Activated T-cell treated with anti-CD3 and anti-CD28 coated beads, Interleukin-2, amount 50 U/mL, for 72 hours (primary cell): ENCODE results near the gene PNISR. TPM values are rescaled to one million over a fixed set of nuclear protein-coding genes. Genes with fewer than 3 reads are reported as not detected.

ENCODE experiments used
- ATAC-seq, 2 donors: fragments of 150-1000 bp; cut with Tn5 transposase; replicated peaks in 1 of 2; 2 replicates each; pipeline ENCODE4 v1.10.0; 2021; ENCODE audit warnings: moderate library complexity in 2 of 2, mild to moderate bottlenecking in 1 of 2
- DNase-seq, 2 donors: peaks; one replicate each; pipeline ENCODE4 v3.0.0; 2021 to 2022; ENCODE audit warnings: mixed read lengths in 1 of 2
- H3K27ac Mint-ChIP-seq: one replicate; pipeline ENCODE4 v1.8.0; 2022; ENCODE audit warnings: mild to moderate bottlenecking, moderate library complexity, mixed read lengths
- H3K27me3 Mint-ChIP-seq: one replicate; pipeline ENCODE4 v1.8.0; 2022; ENCODE audit warnings: low read depth, mixed read lengths
- H3K36me3 Mint-ChIP-seq, 2 donors: one replicate each; pipeline ENCODE4 v1.8.0; 2022; ENCODE audit warnings: mixed read lengths in 2 of 2, mild to moderate bottlenecking in 1 of 2; ENCODE audit not compliant: insufficient read depth in 2 of 2
- H3K4me1 Mint-ChIP-seq: one replicate; pipeline ENCODE4 v1.8.0; 2022; ENCODE audit warnings: low read depth, mixed read lengths
- H3K4me3 Mint-ChIP-seq, 2 donors: one replicate each; pipeline ENCODE4 v1.8.0; 2022; ENCODE audit warnings: mild to moderate bottlenecking in 2 of 2, mixed read lengths in 2 of 2, moderate library complexity in 2 of 2
- H3K9me3 Mint-ChIP-seq, 2 donors: one replicate each; pipeline ENCODE4 v1.8.0; 2022; ENCODE audit warnings: mixed read lengths in 2 of 2
- total RNA-seq, 2 donors: library from RNA; stranded (reverse); gene quantifications; one replicate each; pipeline ENCODE4 v1.2.3, GENCODE V29; 2022

Gene PNISR
- total RNA-seq, 2 donors from 2014 or later: 183 to 192 TPM

DNA sequence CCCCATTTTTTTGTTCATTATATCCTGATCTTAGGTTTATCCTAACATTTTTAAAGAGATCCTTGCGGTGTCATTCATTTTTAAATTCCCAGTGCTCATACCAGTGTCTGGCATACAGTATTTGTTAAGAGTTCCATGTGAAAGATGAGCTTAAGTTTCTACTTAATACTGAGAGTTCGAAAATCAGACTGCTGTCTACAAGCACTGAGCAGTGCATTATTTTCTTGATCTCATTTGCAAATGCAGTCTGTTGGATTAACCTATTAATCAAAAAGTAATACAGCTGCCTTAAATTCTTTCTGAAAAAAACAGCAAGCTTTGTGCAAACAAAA is 31.8 kb downstream of the PNISR start:
- no peak for DNase-seq
- Mint-ChIP-seq H3K27me3 (no peaks in the 10 kb centered on the region), H3K4me1 (peaks cover 20% of the 10 kb centered on the region), H3K9me3 (no peaks in the 10 kb centered on the region), H3K27ac (peak overlapping the region; percentile 98), H3K4me3 (peak overlapping the region; percentile 93 to 97), H3K36me3 (peaks cover 0 to 2% of the 10 kb centered on the region in 2 donors)
- ATAC-seq: peak; percentile 11 to 20

DNA sequence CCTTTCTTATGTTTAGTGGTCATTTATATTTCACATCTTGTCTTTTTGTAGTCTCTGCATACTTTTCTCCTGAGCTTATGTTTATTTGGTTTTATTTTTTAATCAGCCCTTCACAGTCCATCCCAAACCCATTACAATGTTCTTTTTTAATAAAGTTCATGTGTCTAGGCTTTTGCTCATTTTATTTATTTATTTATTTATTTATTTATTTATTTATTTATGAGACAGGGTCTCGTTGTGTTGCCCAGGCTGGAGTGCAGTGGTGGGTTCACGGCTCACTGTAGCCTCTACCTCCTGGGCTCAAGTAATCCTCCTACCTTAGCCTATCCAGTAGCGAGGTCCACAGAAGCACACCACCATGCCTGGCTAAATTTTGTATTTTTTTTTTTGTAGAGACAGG is 34.2 kb downstream of the PNISR start:
- H3K4me3 Mint-ChIP-seq: no peak overlapping the region
- no peaks in the 10 kb centered on the region for H3K9me3 Mint-ChIP-seq
- ATAC-seq (no peak), DNase-seq (no peak)
- peaks cover 20% of the 10 kb centered on the region for H3K4me1 Mint-ChIP-seq
- H3K36me3 Mint-ChIP-seq: no peaks in the 10 kb centered on the region
- no peak overlapping the region for H3K27ac Mint-ChIP-seq
- no peaks in the 10 kb centered on the region for H3K27me3 Mint-ChIP-seq

DNA sequence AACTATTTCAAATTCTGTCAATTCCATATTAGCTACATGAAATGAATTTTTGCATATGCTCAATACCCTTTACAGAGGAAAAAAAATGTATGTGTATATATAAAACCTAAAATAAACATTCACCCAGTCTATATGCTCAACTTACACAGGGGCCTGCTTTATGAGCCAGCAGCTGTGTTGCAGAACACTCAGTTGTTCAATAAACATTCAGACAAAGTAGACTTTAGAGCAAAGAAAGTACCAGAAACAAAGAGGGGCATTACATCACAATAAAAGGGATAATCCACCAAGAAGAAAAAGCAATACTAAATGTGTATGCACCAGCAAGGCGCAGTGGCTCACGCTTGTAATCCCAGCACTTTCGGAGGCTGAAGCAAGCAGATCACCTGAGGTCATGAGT is 40.6 kb downstream of the PNISR start:
- H3K9me3 Mint-ChIP-seq: no peaks in the 10 kb centered on the region
- no peak overlapping the region for H3K4me3 Mint-ChIP-seq
- no peak overlapping the region for H3K27ac Mint-ChIP-seq
- no peaks in the 10 kb centered on the region for H3K4me1 Mint-ChIP-seq
- DNase-seq (no peak), ATAC-seq (no peak)
- H3K36me3 Mint-ChIP-seq: no peaks in the 10 kb centered on the region
- H3K27me3 Mint-ChIP-seq: no peaks in the 10 kb centered on the region

DNA sequence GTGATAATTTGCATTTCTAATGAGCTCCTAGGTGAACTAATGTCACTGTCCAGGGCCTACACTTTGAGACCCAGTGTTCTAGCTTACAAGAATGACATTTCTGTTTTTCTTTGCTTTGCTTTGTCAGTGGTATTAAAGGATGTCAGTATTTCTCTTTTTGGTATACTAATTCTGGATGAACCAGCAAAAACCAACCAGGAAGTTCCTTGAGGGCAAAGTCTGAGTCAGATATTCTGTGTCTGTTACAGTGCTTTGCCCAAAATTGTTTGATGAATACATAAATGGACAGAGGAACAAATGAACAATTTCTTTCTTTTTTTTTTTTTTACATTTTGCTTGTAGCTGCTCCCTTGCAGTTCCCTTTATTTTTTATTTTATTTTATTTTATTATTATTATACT is 46.5 kb downstream of the PNISR start:
- Mint-ChIP-seq H3K36me3 (no peaks in the 10 kb centered on the region), H3K27me3 (no peaks in the 10 kb centered on the region), H3K4me3 (no peak overlapping the region), H3K27ac (no peak overlapping the region), H3K9me3 (no peaks in the 10 kb centered on the region), H3K4me1 (no peaks in the 10 kb centered on the region)
- DNase-seq: no peak
- ATAC-seq: no peak

DNA sequence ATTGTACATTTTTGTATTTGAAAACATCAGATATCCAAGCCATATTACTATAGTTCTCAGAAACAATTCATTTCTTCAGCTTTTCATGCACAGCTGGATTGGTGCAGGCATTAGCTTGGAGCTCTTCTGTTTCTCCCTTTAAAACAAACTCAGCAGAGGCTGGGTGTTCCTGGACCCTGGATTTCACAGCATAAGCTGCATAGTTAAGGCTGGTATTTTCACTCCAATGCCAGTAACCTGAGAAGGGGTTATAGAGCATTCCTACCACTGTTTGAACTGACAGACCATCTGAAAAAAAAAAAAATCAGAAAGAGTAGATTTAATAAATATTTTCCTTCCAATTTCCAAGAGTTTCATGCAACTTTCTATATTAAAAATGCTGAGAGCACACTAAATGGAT is 55.6 kb downstream of the PNISR start:
- peaks cover under 1% of the 10 kb centered on the region for H3K4me1 Mint-ChIP-seq

DNA sequence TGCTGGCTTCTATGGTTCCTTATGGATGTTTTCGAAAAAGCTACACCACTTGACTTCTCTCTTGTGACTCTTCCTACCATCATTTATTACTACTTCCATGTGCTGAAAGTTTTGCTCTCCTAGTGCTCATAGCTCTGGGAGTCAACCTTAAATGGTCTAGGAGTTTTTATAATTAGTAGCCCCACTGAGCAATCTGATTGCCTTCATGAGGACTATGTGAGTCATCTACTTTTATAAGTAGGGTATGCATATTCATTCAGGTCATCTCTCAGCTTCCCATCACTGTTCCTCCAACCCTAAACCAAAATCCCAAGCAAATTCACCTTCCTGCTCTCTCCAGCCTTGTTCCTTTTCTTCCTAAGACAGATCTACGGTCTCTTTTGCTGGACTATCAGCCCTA is 58.3 kb downstream of the PNISR start:
- no peak for DNase-seq
- no peak for ATAC-seq
- H3K4me3 Mint-ChIP-seq: no peak overlapping the region
- H3K36me3 Mint-ChIP-seq: no peaks in the 10 kb centered on the region
- H3K4me1 Mint-ChIP-seq: peaks cover 24% of the 10 kb centered on the region
- H3K27me3 Mint-ChIP-seq: peaks cover 1% of the 10 kb centered on the region
- H3K9me3 Mint-ChIP-seq: no peaks in the 10 kb centered on the region
- no peak overlapping the region for H3K27ac Mint-ChIP-seq

More for the DNA sequence above, 55.6 kb downstream of the PNISR start:
- Mint-ChIP-seq H3K27me3 (no peaks in the 10 kb centered on the region), H3K9me3 (no peaks in the 10 kb centered on the region), H3K4me3 (no peak overlapping the region), H3K36me3 (no peaks in the 10 kb centered on the region), H3K27ac (no peak overlapping the region)
- ATAC-seq: no peak
- DNase-seq: no peak

DNA sequence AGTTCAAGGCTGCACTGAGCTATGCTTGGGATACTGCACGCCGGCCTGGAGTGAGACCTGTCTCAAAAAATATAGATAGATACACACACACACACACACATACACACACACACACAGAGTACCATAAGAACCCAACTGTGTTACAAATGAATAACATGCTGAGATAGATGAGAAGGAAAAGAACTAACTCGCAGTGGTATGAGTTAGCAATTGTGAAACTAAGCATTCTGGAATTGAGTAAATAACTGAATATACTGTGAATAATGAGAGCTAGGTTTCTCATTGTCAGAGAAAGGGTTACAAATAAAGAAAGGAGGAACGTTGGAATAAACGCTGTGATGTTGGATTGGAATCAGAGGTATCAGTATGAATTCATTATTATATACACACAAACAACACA is 61.1 kb downstream of the PNISR start:
- peak overlapping the region in 1 of 2 donors; percentile 47 for H3K4me3 Mint-ChIP-seq
- ATAC-seq (peak; percentile 78 to 87), DNase-seq (peak; percentile 20 to 27)
- no peaks in the 10 kb centered on the region for H3K36me3 Mint-ChIP-seq
- peaks cover 27% of the 10 kb centered on the region for H3K27me3 Mint-ChIP-seq
- peak overlapping the region; percentile 63 for H3K27ac Mint-ChIP-seq
- H3K4me1 Mint-ChIP-seq: peaks cover 24% of the 10 kb centered on the region
- no peaks in the 10 kb centered on the region for H3K9me3 Mint-ChIP-seq

DNA sequence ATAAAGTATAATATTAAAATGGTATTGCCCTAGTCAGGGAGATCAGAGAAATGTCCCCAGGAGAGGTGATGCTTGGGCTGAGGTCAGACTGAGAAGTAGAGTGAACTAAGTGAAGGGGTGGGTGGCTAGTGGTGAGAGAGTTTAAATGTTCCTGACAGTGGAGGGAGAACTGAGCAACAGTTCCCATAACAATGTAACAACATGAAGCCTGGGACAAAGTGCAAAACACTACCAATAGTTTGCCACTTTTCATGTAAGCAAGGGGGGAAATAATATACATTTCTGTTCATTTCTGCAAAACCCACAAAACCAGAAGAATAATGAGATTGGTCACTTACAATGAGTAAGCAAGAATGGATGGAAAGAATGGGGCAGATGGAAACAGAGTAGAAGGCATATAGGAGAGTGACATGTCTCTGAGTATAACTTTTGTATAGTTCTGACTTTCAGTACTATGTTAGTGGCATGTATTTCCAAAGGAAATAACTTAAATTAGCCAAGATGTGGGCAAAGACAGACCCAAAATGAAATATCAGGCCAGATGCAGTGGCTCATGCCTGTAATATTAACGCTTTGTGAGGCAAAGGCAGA is 62.3 kb downstream of the PNISR start:
- Mint-ChIP-seq H3K4me1 (peaks cover 24% of the 10 kb centered on the region), H3K27ac (peak overlapping the region; percentile 63), H3K9me3 (no peaks in the 10 kb centered on the region), H3K27me3 (peaks cover 30% of the 10 kb centered on the region), H3K4me3 (peak overlapping the region; percentile 25 to 29), H3K36me3 (no peaks in the 10 kb centered on the region)
- ATAC-seq: peak; percentile 76 to 78
- DNase-seq: peak in 1 of 2 donors; percentile 11

DNA sequence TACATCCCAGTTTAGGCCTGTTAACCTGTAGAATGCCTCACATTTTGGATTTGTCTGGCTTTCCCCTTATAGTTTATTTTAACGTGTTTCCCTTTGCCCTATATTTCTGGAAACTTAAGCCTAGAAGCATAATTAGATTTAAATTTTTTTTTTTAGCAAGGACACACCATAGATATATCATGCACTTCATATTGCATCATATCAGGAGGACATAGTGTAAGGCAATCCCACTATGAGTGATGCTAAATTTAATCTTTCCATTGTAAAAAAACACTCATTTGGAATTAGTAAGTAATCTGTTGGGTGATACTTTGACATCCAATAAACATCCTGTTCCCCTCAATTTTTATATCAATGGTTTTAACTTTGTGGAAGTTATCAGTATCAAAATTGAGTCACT is 65.3 kb downstream of the PNISR start:
- Mint-ChIP-seq H3K4me3 (no peak overlapping the region), H3K9me3 (no peaks in the 10 kb centered on the region), H3K27ac (no peak overlapping the region), H3K27me3 (peaks cover 59% of the 10 kb centered on the region), H3K4me1 (peaks cover 24% of the 10 kb centered on the region), H3K36me3 (no peaks in the 10 kb centered on the region)
- ATAC-seq (no peak), DNase-seq (no peak)

DNA sequence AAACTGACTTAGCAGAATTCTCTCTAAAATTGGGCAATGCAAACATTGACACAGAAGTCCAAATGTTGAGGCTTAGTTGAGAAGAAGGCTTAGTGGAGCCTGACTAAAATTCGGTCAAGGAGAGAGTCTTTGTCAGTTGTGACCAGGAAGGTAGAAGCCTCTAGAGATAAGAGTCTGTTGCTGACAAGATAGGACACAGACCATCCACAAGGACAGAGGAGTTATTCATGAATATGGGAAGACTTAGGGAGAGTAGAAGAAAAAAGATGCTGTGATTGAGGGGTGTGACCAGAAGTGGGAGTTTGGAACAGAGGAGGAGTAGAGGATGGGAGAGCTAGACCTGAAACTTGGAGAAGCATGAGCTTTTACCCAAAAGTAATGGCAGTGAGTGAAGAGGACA is 68.5 kb downstream of the PNISR start:
- Mint-ChIP-seq H3K27ac (no peak overlapping the region), H3K9me3 (no peaks in the 10 kb centered on the region), H3K36me3 (no peaks in the 10 kb centered on the region), H3K27me3 (peaks cover 76% of the 10 kb centered on the region), H3K4me3 (no peak overlapping the region), H3K4me1 (no peaks in the 10 kb centered on the region)
- ATAC-seq (no peak), DNase-seq (no peak)

DNA sequence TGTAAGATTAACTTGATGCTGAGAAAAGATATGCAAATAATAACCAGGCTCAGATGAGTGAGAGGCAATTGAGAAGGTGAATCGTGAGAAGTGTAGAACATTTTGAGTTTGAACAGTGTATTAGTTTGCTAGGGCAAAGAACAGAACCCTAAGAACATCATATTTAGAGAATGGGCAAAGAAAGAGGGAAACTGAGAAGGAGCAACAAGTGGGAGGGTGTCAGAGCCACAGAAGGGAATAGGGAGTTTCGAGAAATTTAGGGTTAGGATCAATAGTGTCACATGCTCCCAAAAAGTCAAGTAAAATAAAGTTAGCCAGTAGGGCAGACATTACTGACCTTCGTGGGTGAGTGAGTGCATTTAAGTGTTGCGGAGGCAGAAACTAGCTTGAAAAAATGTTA is 70.1 kb downstream of the PNISR start:
- no peak for DNase-seq
- Mint-ChIP-seq H3K4me3 (no peak overlapping the region), H3K27me3 (peaks cover 76% of the 10 kb centered on the region), H3K4me1 (no peaks in the 10 kb centered on the region), H3K36me3 (no peaks in the 10 kb centered on the region), H3K27ac (no peak overlapping the region), H3K9me3 (no peaks in the 10 kb centered on the region)
- ATAC-seq: no peak

DNA sequence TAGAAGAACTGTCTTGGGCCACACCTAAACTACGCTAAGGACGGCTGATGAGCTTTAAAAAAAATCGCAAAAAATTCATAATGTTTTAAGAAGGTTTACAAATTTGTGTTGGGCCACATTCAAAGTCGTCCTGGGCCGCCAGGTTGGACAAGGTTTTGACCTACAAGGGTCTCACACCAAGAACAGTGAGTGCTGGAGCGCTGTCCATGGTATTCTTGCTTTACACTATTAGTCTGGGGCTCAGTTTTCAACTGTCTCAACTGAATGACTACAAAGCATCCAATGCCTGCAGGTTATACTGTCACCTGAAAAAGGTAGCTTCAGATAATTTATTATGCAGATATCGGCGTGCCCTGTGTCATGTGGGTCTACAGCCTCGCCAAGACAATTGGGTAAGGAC is 72.0 kb downstream of the PNISR start:
- H3K4me3 Mint-ChIP-seq: no peak overlapping the region
- peaks cover 80% of the 10 kb centered on the region for H3K27me3 Mint-ChIP-seq
- H3K36me3 Mint-ChIP-seq: no peaks in the 10 kb centered on the region
- no peaks in the 10 kb centered on the region for H3K4me1 Mint-ChIP-seq
- no peaks in the 10 kb centered on the region for H3K9me3 Mint-ChIP-seq
- no peak overlapping the region for H3K27ac Mint-ChIP-seq
- no peak for ATAC-seq
- DNase-seq: no peak

DNA sequence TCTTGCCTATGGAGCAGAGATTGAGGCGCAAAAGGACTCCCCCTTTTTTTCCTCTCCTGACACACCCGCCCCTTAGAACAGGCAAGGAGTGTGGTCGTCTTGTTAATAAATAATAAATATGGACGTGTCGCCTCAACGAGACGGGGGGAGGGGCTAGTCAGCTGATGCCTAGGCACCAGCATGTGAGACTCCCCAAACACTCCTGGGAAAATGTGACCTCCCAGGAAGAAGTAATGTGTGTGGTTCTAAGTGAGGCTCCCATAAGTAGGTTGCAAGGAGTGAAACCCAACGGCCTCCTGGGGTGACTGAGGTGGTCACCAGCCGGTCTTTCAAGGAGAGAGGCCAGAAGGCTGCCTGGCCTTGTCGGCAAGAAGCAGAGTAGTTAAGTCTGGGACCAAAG is 74.5 kb downstream of the PNISR start:
- Mint-ChIP-seq H3K4me1 (no peaks in the 10 kb centered on the region), H3K27ac (no peak overlapping the region), H3K36me3 (no peaks in the 10 kb centered on the region), H3K9me3 (no peaks in the 10 kb centered on the region), H3K4me3 (no peak overlapping the region), H3K27me3 (peaks cover 77% of the 10 kb centered on the region)
- ATAC-seq (no peak), DNase-seq (no peak)
